GM19328 (cell line): ENCODE measurements around the gene WDFY2.
"Not testable (repeated sequence)": the region's sequence is repeated elsewhere in the genome, so short reads cannot be mapped to it uniquely, and the experiment has no call there.

Experiments used
- ATAC-seq: cut with Tn5 transposase; IDR thresholded peaks from one replicate; pipeline ENCODE4 v1.9.1; 2021; ENCODE audit warnings: mild to moderate bottlenecking, moderate library complexity; ENCODE audit not compliant: unreplicated experiment

WDFY2 gene

DNA sequence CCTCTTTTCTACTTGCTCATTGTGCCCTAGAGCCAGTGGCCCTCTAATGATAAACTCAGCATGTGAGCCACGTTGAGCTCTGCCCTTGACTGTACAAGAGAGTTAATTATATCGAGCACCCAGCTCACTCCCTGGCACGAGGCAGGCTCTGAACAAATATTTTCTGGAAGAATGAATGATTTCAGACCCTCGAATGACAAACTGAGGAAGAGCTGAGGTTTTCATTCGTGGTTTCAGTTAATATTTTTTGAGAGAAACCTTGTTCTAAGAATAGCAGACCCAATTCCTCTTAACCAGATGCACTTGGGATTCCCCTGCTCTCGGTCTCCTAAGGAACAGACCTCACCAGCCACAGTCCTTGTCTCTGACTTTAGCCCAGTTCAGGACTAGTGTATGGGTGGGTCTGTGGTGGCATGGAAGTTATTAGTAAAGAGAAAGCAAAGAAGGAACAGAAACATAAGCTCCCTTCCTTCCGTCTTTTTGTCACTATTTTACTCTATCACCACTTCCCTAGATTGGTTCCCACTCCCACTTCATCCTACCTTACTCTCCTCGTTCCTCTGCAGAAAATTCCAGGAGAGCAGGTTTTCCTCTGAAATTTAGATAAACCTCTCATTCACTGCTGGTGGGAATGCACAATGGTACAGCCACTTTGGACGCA is 22.1 kb upstream of the WDFY2 start:
- ATAC-seq: peak; percentile 66

DNA sequence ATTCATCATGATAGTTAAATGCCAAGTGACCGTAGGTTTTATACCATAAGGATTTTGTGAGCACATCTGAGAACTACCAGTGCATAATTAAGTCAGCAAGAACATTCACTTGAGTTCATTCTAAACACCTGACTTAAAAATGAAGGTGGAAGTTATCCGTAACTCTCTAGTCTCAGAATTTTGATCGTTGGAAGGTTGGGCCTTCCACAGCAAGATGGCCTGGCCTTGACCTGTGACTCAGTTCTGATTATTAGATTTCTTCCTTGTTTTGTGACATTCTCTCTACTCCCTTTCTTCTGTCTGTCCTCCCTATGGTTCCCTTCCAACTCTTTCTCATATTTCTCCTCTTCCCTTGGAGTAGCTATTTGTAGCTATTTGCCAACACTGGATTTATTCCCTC is 20.0 kb upstream of the WDFY2 start:
- ATAC-seq: no peak

DNA sequence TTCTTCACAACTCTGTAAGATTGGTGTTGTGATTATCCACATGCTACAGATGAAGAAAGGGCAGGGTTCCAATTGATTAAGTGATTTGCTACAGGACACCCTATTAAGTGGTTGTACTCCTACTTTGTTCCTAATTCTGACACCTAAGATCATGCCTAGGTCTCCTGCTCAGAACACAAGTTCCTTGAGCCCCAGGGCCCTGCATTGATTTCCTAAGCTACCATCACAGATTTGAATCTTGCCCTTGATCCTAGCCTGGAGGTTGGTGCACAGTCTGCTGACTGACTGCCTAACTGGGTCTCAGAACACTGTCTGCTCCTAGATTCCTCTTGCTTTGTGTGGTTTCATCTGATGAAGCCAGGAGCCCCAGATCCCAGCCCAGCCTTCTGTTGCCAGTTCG is 19.6 kb upstream of the WDFY2 start:
- no peak for ATAC-seq

DNA sequence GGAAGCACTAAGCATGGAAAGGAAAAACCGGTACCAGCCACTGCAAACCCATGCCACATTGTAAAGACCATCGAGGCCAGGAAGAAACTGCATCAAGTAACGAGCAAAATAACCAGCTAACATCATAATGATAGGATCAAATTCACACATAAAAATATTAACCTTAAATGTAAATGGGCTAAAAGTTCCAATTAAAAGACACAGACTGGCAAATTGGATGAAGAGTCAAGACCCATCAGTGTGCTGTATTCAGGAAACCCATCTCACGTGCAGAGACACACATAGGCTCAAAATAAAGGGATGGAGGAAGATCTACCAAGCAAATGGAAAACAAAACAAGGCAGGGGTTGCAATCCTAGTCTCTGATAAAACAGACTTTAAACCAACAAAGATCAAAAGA is 15.3 kb upstream of the WDFY2 start:
- not testable (repeated sequence) for ATAC-seq

DNA sequence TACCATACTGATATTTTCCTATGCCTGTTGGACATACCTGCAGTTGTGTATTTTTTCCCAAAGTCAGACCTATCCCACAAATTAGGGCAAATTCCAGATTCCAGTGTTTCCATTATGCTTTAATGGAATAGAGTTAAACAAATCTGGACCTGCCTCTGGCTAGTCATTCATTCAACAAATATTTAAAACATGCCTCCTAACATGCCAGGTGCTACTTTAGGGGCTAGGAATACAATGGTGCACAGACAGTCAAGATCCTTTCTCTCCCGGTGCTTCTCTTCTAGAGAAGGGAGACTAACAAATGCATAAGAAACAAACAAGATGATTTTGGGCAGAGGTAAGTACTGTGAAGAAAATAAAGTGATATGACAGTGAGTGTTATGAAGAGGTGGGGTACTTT is 7.5 kb upstream of the WDFY2 start:
- no peak for ATAC-seq

DNA sequence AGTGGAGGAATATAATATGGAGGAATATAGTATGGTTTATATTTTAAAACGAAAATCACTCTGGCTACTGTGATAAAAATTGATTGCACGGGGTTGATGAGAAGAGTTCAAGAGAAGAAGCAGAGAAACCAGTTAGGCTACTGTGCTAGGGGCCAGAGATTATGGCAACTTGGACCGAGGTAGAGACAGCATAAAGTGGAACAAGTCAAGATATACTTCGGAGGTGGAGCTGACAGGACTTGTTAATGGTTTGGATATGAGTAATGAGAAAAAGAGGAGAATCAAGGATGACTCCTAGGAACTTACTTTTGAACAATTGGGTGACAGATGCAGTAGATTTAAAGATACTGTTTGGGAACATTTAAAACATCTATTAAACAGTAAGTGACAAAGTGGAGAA is 6.6 kb upstream of the WDFY2 start:
- no peak for ATAC-seq

DNA sequence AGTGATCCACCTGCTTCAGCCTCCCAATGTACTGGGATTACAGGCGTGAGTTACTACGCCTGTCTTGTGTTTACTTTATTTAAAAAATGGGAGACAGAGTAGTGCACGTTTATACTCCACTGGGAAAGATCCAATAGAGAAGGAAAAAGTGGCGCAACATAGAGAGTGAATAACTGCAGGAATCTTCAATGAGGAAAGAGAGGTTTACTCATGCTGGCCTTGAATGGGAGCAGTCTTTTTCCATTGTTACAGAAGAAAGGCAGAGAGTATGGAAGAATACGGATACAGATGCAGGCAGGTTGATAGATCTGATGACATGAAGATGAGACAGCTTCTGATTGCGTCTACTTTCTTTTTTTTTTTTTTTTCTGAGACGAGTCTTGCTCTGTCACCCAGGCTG is 4.6 kb upstream of the WDFY2 start:
- ATAC-seq: no peak

DNA sequence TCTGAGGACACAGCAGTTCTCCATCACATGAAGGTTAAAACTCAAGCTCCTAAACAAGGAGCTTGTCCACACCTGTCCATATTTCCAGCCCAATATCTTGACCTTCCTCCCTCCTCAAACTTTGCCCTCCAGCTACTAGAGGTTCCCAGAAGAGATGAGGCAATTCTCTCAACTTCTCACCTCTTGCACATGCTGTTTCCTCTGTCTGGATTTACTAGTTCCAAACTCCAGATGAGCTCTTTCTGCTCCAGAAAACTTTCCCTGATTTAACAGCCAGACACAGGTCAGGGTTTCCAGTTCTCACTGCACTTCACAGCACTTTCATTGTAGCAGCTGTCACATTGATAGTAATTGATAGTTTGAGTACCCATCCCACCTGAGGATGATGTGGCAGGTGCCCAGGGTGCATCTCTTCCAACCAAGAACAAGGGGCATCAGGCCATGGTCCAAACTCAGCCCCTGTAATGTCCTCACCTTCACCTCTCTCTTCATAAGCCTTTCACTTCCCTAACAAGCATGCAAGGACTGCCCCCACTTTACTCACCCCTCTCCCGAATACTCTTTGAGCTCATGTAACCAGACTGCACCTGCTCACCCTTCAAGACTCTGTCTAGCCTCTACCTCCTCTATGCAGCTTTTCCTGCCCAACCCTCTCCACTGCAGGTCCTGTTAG is 3.0 kb upstream of the WDFY2 start:
- ATAC-seq: no peak

DNA sequence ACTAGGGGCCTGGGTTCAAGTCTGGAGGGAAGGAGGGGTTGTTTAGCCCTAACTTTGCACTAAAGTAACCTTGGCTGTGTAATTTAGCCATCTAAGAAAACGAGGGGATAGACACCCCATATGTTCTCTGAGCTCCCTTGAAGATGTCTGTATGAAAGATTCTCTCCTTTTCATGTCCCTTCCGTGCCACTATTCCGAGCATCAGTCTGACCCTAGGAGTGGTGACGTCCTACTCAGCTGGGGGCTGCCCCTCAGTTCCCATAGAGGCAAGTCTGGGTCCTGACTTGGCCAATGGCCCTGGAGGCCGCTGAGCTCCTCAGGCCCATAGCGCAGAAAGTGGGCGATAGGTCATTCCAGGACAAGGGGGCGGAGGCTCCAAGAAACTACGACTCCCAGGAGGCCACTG is 790 bp upstream of the WDFY2 start:
- no peak for ATAC-seq

DNA sequence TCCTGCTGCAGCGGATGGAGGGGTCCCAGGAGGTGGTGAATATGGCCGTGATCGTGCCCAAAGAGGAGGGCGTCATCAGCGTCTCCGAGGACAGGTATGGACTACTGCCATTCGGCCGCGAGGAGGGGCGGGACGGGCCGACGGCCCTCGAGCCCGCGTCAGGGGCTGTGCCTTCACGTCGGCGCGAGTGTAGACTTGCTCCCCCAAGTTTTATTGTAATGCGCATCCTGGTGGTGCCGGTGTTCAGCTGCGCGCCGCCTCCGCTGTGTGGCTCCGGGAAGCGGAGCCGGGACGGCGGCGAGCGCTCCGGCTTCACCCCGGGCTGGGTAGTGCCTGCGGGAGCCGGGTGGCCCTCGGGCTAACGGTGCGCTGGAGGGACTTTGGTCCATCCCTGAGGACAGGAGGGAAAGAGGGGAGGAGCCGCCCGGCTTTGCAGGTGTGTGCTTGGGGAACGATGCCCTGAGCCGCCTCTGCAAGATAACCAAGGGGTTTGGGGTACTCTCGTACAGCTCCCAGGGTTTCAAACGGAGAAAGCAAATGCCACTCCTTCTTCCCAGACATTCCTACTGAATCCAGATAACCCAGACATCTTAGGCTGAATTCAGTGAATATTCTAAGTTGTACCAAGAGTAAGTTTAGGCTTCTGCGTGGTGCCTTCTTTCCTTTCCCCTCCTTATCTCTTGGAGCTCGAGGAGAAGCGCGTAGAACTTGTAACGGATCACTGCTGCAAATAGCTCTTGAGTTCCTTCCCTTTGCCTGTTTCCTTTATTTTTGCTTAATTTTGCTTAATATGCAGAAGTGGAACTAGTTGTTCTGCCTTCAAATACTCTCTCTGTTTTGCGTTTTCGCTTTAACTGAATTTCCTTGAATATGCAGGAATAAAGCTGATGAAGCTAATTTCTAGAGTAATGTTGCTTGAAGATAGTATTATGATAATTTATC is 740 bp downstream of the WDFY2 start:
- peak; percentile 29 for ATAC-seq

DNA sequence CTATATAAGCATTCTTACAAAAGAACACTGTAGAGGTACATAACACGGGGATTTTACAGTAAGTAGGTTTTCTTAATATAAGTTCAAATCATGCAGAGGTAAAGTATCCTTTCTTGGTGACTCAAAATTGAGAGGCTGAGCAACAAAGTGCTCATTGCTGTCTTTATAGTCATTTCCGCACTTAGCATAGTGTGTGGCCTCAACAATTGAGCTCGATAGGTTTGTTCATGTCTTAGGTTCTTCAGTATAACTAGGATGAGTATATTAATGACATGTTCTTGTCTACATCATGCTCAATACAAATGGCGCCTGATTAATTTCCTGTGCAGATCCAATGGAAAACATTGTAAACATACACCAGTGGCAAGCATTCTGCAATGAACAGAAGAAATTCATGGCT is 1.4 kb downstream of the WDFY2 start:
- no peak for ATAC-seq

DNA sequence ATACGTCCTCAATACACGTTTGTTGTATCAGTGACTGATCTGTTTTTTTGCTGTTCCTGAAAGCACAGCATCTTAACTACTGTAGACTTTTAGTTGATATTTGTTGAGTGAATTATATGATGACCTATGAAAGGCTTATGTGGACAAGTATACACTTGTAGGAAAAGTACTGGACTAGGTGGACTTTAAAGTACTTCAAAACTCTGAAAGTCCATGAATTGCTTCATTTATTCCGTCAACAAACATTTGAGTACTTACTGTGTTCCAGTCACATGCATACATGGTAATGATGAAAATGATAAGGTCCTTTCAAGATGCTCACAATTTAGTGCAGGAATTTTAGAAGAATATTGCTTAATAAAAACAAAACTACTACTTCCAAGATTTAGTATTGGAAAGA is 3.1 kb downstream of the WDFY2 start:
- ATAC-seq: no peak

DNA sequence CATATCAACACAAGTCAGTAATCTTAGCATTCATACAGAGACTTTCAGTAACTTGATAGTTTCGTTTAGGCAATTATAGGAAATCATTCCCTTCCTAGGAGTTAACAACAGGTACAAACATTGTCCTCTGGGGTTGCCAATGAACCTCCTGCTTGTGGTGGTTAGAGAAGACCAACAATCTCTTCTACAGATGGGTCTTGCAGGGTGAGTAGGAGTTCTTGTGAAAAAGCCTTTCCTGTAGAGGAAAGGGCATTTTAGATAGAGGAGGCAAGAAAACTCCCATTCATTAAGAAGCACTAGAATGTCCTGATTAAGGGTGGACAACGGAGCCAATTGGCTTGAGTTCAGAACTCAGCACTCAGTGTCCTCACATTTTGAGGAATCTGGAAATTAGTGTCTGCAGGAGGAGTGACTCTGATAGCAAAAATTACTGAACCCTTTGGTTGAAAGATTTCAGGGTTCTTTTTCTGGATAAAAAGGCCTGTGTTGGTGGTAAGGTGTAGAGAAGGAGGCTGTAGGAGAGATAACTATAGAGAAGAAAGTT is 4.2 kb downstream of the WDFY2 start:
- no peak for ATAC-seq

DNA sequence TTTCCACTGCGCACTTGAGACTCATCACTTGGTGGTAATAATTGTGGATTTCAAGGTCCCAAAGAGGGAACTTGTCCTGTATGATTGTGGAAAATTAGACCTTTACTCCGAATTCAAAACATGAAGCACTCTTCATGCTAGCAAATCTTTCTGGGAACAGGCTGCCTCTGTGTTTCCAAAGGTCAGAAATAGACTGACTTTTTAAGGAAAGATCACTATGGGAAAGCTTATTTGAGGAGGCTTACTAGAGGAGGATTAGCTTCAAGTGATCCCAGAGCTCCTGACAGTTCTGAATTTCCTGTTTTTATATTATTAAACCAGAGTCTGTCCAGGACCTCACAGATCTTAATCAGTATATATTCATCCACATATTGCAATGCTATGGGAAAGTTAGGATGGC is 5.5 kb downstream of the WDFY2 start:
- no peak for ATAC-seq

DNA sequence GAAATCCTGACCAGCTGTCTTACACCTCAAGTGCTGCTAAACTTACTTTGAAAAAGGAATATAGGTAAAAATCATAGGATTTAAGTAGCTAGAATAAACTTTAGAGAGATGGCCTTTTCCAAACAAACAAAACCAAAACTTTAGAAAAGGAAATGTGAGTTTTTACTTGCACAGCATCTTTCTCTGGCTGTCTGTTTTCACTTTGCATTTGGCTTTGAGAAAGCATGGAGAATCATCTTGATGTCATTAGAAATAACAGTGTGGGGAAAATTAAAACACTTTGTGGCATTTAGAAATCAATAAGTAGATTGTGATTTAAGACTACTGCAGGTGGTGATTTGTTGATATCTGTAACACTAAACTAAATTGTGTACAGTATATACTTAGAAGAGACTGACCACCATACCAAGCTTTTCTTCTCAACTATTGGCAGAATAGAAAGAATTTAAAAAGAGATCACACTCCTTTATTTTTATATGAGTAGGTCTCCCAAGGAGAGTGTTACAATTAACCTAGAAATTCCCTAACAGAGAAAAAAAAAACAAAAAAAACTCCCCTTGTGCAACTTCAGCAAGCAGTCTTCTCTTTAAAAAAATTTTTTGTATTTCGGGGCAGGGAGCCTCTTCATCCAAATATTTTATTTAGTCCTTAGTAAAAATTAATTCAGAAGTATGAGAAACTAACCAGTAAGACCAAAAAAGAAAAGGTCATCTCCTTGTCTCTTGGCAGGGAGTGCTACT is 6.1 kb downstream of the WDFY2 start:
- ATAC-seq: no peak

DNA sequence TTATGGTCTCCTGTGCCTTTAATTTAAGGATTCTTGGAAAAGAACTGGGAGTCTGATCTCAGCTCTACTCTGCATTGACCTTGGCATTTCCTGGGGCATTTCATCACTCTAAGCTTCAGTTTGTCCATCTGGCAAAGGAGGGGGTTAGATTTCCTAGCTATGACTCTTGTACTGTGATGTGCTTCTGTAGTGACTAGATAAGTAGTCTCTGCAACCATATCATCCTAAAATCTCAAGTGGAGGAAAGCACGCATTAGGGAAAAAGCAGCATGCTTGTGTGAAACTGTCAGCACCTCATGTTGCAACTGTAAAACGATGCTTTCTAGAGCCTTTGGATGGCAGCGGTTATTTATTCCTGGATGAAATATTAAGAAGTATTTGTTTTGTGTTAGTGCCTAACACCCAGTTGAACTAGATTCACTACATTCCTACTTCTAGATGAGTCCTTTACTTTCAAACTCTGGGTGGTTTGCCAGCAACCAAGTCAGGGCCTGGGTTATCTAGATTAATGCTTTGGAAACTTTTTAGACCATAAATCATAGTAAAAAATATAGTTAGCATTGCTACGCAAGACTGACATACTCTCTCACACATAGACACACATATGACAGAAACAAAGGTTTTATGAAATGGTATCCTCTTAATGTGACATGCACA is 6.8 kb downstream of the WDFY2 start:
- no peak for ATAC-seq

DNA sequence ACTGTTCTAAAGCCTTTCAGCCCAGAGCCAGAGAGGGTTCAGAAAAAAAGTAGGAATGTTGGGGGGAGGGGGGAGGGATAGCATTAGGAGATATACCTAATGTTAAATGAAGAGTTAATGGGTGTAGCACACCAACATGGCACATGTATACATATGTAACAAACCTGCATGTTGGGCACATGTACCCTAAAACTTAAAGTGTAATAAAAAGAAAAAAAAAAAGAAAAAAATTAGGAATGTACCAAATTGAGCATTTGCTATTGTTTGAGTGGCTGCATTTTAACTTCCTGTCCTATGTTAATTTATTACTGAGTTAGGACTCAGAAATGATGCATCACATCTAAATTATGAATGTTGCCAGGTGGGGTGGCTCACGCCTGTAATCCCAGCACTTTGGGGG is 7.7 kb downstream of the WDFY2 start:
- ATAC-seq: not testable (repeated sequence)

DNA sequence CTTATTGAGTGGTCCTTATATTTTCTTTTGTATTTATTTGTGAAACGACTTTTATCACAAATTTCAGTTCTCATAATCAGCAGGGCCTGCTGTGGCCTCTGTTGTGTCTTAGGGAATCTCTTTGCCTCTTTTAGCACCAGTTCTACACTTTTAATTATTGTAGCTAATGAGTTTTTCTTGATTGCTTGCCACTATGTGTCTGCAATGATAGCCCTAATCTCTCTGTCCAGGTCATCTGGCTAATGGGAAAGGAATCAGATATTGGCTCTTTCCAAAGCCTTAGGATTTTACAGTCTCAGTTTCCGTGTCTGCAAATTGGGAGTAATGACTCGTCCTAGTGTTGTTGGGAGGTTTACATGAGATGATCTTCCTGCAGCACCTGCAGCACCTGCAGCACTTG is 10.2 kb downstream of the WDFY2 start:
- no peak for ATAC-seq

DNA sequence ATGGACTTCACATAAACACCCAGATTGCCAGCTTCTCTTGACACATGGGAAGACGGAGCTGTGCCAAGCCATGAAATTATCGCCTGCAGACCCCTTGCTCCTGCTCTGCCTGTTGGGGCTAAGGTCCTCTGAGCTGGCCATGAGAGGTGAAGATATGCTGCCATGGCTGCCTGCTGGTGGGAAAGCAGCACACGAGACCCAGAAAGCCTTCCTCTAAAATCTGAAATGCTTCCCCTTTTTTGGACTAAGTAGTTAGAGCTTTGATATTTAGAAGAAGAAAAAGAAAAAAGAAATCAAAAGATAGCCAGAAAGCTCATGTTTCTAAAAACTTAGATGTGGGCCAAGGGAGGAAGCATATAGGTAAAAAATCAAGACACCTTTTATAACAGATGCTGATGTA is 11.2 kb downstream of the WDFY2 start:
- ATAC-seq: no peak

DNA sequence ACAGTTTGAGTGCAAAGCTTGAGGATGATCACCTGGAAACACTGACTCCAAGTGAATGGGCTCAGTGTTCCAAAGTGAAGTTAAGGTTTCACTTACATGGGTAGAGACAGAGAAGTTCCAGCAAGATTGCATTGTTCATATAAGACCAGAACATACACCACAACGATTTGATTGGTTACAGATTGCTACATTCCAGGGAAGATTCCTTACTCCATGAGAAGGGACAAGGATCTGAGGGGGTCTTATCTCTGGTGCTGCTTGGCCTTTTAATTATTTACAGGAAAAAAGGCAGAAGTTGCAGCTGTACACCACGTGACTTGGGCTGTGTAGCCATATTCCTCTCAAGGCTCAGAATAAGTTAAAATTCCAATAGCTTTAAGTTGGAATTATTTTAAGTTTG is 12.3 kb downstream of the WDFY2 start:
- ATAC-seq: no peak
